B cell (primary cell): ENCODE results near the gene TMBIM4.

Source experiments
- CTCF ChIP-seq: fragments of 200-600 bp; IDR thresholded peaks from one replicate; pipeline ENCODE4 v1.8.0; 2022; ENCODE audit warnings: antibody characterized with exemption, mild to moderate bottlenecking
- EZH2 ChIP-seq: IDR thresholded peaks from 2 replicates; pipeline ENCODE4 v1.6.1; 2012; ENCODE audit warnings: borderline replicate concordance, low read depth, mild to moderate bottlenecking, moderate library complexity, low read length; ENCODE audit not compliant: insufficient read depth, poor library complexity, severe bottlenecking

GRCh38 chr12:66085998-66086397, 83.8 kb downstream of the TMBIM4 start:
- TF ChIP-seq CTCF (no peak), EZH2 (no peak)
